Ramos (cell line): ENCODE measurements around the gene PPP6R3.
"Not testable (repeated sequence)": the region's sequence is repeated elsewhere in the genome, so short reads cannot be mapped to it uniquely, and the experiment has no call there.

Source experiments
- in situ Hi-C: fragments of 300-500 bp; cut with MboI; formaldehyde crosslinking; loops from one replicate; pipeline ENCODE4 v1.14.3; 2022; ENCODE audit warnings: low sequenced_read_pairs; ENCODE audit not compliant: unreplicated experiment

The PPP6R3 gene

DNA sequence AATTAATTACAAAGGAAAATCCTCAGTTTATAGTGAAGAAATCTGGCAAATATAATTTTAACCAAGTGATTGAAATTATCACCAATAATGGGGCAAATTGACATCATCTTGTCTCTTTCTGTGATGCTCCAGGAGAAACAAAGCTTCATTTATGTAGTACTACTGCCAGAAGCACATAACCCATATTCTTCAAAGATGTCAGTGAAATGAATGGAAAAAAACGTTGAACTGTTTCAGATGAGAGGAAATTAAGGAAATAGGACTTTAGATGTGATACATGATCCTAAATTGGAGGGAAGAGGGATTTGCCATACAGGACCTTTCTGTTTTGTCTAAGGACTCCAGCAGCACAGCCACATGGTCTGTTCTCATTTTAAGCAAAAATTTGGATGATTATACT, 57.6 kb downstream of the PPP6R3 start:
- in situ Hi-C loops, result no loop called here

DNA sequence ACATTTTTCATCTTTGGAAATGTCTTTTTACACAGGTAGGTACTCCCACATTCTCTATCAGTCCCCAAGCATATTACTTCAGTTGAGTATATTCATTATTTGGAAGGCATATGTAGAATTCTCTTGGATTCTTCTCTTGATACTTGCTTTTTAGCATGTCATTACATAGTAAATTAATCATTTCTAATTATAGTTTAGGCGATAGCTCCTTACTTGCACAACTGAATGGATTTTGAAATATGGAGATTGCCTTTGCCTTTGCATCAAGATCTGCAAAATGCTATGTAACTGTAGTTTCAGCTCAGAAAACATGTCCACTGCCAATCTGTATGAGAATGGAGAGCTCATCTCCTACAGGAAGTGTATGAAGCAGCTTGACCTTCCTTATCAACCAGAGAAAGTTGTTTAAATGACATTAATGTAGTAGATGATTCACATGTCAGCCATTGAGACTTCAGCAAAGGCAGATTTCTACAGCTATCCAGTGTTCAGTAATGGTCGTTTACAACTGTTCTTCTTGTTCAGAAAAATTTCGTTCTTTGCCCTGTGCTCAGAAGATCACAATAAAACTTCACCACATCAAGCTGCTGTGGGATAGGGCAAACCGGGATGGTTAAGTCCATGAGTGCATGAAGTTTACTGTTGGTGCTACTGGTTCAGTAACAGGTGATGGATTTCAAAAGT, 61.6 kb downstream of the PPP6R3 start:
- in situ Hi-C loops, result no loop called here

DNA sequence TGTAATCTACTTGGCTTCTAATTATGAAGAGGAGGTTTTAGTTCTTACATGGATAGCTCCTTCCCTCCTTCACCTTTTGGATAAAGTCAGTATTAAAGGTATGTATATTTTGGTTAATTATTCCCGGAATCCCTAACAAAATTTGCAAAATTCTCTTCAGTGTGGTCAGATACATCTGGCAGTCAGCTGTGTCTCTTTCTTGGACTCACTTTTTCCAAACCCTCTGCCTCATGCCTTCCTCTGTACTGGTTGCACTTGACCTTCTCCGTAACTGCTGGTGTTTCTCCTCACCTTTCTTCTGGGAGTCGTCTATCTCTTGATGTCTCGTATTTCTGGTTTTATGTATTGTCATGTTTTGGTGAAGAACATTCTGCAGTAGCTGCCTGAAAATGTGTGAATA, 62.5 kb downstream of the PPP6R3 start:
- in situ Hi-C loops, result no loop called here

DNA sequence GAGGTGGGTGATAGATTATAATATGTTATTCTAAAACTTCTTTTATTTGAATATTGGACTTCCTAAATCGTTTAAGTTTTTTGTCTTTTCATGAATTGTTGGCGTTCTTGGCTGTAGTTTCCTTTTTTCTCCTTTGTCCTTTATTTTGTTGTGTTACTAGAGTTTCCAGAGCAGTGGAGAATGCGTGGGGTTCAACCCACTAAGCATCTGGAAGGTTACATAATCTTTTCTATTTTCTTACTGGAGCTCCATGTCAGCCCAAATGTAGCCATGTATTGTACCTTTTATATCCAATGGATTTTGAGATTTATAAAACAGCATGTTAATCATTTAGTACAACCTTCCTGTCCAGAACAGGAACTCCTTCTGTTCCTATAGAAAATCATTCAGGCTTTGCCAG, 63.2 kb downstream of the PPP6R3 start:
- in situ Hi-C loops, result no loop called here

DNA sequence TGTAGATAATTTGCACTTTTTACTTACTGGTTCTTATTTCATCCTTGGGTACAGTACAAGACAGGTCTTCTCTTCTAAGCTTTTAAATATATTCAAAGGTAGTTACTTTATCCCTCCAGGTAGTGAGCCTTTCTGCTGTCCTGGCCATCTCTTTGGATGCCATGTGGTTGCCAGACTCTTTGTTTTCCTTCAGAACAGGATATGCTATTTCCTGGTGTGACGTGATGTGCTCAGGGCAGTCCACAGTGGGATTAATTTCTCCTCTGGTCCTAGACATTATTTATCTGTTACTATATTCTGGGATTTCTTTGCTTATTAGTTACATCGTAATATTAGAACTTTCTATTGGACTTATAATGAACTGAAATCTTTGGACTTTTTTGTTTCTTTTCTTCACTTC, 63.7 kb downstream of the PPP6R3 start:
- in situ Hi-C loops, result no loop called here

DNA sequence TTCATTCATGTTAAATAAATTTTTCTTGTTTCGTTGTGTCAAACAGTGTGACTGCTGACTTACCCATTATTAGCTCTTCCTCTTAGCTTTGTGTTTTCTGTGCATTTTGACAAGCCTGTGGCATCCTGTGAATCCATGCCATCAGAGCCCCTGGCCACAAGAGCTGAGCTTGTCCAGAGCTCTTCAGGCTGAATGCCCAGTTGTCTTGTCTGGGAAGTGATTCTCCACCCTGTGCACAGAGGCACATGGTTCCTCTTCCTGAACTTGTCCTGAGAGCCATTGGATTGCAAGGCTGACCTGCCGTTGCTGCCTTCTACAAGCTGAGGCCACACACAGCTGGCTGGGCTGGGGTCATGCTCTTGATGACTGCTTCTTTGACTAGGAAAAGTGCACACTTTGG, 64.1 kb downstream of the PPP6R3 start:
- in situ Hi-C loops, result no loop called here

DNA sequence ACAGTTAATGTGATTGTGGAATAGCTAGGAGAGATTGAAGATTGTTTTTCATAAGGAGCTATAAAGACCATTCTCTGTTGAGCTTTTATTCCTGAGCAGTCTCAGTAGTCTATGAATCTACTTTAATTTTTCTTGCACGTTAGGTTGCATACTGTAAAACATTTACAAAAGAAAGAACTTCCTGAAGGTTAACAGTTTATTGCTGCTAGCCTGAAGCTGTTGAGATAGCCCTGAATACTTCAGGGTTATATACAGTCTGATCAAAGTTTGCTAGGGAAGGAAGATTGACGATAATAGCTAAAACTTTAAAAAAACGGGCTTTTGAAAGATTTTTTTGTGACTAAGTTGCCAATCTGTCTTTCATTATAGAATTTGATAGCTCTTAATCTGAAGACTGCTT, 64.8 kb downstream of the PPP6R3 start:
- in situ Hi-C loops, result no loop called here

DNA sequence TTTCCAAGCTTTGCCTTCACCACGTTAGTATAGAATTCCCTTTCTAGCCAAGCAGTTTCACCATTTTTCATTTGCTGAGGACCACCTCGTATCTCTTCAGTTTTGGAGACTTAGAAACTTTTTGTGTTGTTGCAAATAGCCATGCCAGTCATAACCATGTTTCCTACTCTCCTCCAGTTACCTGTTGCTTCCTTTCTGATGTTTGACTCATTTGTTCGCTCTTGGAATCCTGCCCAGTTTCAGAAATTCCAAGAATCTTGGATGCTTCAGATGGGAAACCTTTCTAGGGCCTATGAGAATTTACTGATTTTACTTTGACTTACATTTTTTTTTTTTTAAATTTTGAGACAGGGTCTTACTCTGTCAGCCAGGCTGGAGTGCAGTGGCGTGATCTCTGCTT, 65.4 kb downstream of the PPP6R3 start:
- in situ Hi-C loops, result no loop called here

DNA sequence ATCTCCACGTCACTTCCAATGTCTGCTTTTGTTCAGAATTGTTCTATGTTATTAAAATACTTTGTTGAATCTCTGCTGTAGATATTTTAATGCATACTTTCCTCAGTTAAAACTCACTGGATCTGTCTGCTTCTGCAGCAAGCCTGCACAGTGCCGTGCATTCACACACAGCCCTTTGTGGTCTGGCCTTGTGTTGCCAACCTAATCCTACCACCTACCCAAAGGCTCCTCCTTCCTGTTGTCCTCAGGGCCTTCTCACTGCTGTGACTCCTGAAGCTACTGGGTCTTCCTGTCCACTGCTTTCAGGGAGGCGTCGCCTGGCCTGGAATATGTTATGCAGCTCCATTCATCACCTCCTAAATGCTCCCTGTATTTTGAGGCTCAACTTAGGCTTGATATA, 67.0 kb downstream of the PPP6R3 start:
- in situ Hi-C loops, result no loop called here

DNA sequence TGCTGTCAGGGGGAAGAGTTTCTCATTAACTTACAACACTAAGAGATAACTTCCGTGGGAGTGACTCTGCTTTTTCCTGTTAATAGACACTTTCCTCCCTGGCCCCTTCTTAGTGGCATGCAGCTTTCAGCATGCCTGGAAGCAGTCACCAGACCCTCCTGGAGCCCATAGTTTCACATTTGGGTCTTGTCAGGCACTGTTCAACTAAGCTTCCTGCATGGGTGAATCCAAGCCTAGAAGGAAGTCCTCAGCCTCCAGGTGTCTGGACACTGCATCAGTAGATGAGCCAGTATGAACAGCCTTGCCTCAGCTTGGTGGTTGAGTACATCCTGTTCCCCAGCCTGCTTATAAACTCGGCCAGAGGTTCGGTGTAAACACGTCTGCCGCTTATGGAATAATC, 68.1 kb downstream of the PPP6R3 start:
- in situ Hi-C loops, result no loop called here

DNA sequence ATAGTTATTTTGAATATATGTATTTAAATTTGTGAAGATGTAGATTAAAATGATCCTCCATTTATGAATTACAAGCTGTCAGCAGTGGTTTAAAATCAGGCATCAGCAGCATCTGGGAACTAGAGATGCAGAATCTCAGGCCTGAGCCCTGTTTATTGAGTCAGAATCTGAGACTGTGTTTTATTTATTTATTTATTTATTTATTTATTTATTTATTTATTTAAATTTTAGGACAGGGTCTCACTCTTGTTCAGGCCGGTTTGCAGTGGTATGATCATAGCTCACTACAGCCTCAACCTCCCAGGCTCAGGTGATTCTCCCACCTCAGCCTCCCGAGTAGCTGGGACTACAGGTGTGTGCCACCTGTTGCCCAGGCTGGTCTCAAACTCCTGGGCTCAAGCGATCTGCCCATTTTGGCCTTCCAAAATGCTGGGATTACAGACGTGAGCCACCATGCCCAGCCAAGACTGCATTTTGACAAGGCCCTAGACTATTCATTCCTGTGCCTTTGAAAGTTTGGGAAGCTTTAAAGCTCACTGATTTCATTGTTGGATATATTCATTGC, 70.7 kb downstream of the PPP6R3 start:
- in situ Hi-C loops, result no loop called here

DNA sequence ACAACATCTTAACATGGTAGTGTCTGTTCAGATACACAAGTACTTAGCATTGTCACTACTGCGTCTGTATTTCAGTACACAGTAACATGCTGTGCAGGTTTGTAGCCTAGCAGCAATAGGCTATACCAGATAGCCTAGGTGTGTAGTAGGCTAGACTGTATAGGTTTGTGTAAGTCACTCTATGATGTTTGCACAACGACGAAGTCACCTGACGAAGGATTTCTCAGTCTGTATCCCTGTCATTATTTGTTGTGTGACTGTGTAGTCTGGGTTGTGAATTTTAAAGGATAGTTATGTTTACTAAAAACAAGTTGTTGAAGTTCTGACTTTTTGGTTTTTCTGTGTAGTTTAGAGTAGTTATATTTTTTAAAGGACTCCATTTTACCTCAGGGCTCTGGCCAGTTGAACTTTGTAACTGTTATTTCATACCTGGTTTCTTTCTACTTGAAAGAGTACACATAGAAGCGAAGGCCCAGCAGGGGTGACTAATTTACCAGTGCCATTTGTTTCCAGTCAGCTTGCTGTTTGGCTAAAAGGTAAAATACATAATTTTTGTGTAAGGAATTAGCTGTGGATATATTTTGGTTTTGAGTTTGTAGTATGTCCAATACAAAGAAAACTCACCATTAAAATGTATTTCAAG, 72.3 kb downstream of the PPP6R3 start:
- in situ Hi-C loops, result no loop called here

DNA sequence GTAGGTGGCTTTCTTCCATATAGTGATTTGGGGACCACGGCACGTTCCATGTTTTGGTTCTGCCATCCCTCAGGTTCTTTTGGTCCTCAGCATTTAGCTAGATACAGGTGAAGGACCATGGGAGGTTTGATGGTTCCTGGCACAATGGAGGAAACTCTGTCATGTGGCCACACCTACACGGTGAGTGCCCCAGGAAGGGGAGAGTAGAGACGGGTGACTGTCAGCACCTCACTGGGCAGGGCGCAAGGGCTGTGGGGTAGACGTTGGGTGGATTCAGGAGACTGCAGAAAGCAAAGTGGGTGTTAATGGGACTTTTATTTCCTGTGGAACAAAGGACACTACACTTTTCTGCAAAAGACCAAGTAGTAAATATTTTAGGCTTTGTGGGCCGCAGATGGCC, 73.4 kb downstream of the PPP6R3 start:
- in situ Hi-C loops, result no loop called here

DNA sequence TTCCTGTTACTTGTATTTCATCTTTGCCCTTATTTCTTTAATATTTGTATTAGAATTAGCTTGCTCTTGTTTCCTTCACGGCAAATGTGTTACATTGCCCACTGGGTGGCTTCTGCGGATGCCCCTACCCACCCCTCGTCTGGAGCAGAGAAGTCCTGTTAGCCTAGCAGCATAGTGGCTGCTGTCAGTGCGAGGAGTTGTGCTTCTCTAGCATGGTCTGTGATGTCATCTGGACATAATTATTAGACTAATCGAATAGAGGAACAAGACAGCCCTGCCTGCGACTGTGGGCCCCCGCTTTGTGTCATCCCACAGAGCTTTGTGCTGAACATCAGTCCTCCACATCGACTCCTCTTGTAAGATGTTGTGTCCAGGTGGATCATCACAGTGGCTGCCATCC, 74.5 kb downstream of the PPP6R3 start:
- in situ Hi-C loops, result no loop called here

DNA sequence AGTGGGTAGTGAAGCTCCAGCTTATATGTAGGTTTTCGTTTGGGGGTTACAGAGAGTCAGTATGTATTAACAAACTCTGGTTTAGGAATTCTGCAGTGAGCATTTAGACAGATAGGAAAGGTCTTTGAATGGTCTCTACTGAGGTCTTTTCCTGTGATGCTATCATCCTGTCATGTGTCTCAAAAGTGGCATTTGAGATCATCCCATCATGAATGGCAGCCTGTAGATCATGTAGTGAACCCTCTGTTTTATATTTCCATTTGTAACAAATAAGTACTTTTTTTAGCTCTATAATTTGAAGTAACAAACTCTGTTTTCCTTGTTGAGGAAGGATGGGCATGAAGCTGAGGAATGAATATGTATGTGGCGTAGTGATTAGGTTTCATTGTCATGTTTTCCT, 76.2 kb downstream of the PPP6R3 start:
- in situ Hi-C loops, result no loop called here

DNA sequence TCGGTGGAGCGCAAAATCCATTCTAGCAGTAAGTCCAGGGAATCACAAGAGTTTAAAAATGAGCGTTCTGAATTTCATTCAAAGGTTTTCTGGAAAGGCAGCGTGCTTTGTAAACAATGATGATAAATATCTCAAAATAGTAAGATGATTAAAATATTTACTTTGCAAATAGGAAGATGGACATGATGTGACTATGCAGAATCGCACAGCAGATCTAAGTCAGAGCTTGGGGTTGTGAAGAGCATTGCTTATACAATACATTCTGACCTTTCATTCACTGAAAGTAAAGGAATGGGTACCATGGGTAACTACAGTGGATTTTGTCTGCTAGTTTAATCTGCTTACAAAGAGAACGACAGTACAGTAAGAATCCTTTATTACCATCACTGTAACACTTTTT, 77.5 kb downstream of the PPP6R3 start:
- in situ Hi-C loops, result no loop called here

DNA sequence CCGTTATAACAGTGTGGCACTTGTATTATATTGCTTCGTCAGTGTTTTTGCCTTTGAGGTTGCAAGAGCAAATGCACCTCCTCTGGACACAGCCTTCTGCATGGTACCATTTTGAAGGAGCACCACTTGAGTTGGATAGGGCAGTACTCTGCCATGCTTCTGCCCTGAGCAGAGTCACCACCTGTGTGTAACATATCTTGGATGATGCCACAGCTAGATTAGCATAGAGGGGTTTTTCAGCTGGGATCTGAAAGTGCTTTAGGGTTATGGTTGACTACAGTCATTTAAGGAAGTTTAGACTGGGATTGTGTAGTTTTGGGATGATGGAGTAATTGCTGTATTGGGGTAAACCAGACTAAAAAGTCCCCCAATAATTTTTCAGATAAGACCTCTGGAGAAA, 78.8 kb downstream of the PPP6R3 start:
- in situ Hi-C loops, result no loop called here

DNA sequence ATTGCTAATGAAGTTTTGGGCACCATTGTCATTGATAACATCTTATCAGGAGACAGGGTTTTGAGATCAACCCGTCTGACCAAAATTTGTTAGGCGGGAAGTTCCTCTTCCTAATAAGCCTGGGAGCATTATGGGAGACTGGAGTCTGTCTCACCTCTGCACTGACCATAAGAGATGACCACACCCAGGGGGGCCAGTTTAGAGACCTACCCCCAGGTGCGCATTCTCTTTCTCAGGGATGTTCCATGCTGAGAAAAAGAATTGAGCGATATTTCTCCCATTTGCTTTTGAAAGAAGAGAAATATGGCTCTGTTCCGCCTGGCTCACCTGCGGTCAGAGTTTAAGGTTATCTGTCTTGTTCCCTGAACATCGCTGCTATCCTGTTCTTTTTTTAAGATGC, 80.0 kb downstream of the PPP6R3 start:
- in situ Hi-C loops, result not testable (repeated sequence)

DNA sequence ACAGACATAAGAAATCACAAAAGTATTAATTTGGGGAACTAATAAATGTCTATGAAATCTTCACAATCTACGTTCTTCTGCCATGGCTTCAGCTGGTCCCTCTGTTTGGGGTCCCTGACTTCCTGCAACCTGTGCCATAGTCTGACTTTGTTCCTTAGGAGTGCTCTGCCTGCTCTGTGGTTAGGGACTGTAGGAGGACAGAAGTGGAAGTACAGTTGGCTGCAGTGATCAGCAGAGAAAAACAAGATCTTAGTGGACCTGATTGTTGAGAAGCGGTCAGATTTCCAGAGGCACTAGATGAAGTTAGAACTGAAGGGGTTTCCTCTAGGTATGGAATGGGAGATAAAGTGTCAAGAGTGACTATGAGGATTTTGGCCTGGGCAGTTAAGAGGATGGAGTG, 80.6 kb downstream of the PPP6R3 start:
- in situ Hi-C loops, result no loop called here

DNA sequence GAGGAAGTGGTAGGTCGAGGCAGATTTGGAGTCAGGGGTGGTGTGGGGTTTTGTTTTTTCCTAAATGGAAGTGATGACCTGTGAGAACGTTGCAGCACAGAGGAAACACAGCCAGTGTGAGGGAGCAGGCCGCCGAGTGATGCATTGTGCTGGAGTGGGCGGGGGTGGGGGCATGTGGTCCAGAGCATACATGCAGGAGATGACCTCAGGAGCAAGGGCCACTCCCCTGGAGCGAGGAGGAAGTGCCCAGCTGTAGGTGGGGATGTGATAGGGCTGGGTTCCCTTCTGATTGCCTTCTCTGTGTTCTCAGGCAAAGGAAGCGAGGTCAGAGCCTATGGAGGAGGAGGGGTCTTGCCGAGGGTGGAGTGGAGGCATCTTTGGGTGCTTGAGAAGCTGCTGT, 81.4 kb downstream of the PPP6R3 start:
- in situ Hi-C loops, result no loop called here

DNA sequence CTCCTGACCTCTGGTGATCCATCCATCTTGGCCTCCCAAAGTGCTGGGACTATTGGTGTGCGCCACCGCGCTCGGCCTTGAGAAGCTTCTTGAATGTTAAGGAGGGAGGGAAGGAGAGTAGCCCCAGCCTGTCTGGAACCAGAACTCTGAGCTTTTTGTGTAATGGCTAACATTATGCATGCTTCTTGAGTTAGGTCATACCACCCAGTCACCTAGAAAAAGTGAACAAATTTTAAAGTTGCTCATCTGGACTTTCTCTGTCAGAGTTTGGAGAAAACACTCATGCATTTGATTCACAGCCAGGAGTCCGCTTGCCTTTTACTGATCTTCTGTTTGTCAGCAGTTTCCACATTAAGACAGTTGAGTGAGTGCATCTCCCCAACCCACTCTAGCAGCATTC, 82.1 kb downstream of the PPP6R3 start:
- in situ Hi-C loops, result no loop called here

DNA sequence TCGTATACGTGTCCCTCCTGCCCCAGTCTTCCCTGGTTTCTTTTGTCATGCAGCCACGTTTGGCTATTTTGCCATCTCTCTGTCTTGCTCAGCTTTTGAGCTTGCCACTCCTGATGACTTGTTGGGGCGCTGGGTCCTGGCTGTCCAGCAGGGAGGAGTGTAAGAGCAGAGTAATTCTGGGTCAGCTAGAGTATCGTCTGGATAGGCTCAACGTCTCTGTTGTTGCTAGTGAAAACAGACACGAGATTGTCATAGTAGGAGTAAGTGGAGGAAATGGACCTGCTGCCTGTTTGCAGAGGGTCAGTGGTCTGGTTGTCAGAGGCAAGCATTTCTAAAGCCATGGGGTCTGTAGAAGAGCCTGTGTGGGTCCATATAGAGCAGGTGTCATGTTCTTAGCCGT, 83.0 kb downstream of the PPP6R3 start:
- in situ Hi-C loops, result no loop called here
